Bronchial epithelial cell (primary cell): ENCODE data around the gene NOL3. TPM values are rescaled to one million over a fixed set of nuclear protein-coding genes. Genes with fewer than 3 reads are reported as not detected.
A peak's percentile ranks its signal among the peaks of the same experiment; 100 is the strongest.
"Not testable (repeated sequence)": the region's sequence is repeated elsewhere in the genome, so short reads cannot be mapped to it uniquely, and the experiment has no call there.

Experiments
- DNase-seq: peaks from one replicate; pipeline ENCODE4 v3.0.0-alpha.2; 2010; ENCODE audit warnings: low read depth
- FAIRE-seq: peaks from 2 replicates; lab custom pipeline; 2011; peaks lifted over from hg19 to GRCh38; lab: Jason Lieb, UNC
- H3K27me3 ChIP-seq: 2 replicates; pipeline ENCODE4 v1.5.1; 2011; ENCODE audit warnings: low read length; ENCODE audit not compliant: control insufficient read depth, insufficient read depth
- H3K36me3 ChIP-seq: 2 replicates; pipeline ENCODE4 v1.5.1; 2011; ENCODE audit warnings: low read length; ENCODE audit not compliant: control insufficient read depth, insufficient read depth
- H3K4me3 ChIP-seq: 2 replicates; pipeline ENCODE4 v1.5.1; 2011; ENCODE audit warnings: mild to moderate bottlenecking, low read depth, low read length, control low read depth
- CTCF ChIP-seq: IDR thresholded peaks from 2 replicates; pipeline ENCODE4 v1.5.1; 2011; ENCODE audit warnings: mild to moderate bottlenecking, moderate library complexity, low read length, control low read depth, inconsistent platforms; ENCODE audit not compliant: insufficient read depth, severe bottlenecking
- total RNA-seq: library from RNA; depleted of rRNA; stranded (reverse); fragments of >200 nt; gene quantifications from 2 replicates; pipeline ENCODE4 v1.2.1, GENCODE V29; 2014

Gene NOL3
- 28.2 and 37.8 TPM in 2 replicates for total RNA-seq

DNA sequence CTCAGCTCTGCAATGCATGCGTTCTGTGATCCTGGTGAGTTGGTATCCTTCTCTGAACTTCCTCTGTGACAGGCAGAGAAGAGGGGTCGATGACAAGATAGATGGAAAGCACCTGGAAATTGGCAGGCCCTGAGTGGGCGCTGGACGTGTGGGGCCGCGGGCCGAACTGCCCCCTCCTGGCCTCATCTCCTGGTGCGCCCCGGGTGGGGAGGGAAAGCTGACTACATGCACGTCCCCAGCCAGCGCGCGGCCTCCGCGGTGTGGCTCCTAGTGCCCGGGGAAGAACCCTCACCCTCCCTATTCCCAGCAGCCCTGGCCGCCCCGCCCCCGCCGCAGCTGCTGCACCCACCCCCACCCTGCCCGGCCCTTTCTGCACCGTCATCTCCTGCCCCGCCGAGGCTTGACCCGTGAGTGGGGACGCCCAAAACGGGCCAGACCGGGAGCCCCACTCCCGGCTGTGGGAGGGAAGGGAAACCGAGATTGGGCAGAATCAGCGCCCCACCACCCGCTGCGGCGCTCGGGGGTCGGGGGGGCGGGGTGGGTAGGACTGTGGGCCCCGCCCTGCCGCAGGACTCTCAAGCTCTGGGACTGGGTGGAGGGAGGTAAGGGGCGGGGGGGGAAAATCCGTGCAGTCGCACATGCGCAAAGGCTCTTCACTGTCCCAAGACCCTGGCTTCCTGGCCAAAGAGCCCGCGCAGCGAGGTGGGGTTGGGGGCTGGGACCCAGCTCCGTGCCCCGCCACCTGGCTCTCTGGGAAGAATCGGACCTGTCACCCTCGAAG, at the start of gene NOL3:
Gene NOL3 (plus strand): TSS at position 371 of the 781 bp plus-strand sequence.
- Histone ChIP-seq H3K4me3 (peak within 1 kb of the TSS; percentile 43), H3K36me3 (peaks cover 5% of the 10 kb centered on the region), H3K27me3 (peaks cover 6% of the 10 kb centered on the region)
- FAIRE-seq (no peak), DNase-seq (peak; percentile 59)
- no peak for TF ChIP-seq CTCF

DNA sequence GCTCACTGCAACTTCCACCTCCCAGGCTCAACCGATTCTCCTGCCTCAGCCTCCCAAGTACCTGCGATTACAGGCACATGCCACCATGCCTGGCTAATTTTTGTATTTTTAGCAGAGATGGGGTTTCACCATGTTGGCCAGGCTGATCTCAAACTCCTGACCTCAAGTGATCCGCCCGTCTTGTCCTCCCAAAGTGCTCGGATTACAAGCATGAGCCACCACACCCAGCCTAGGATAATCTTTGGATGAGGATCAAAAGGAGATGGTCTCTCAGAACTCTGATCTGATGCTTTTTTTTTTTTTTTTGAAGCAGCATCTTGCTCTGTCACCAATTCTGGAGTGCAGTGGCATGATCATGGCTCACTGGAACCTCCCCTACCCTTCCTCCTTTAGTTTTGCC, 47.5 kb upstream of the NOL3 start:
- DNase-seq, FAIRE-seq, H3K27me3 ChIP-seq, H3K4me3 ChIP-seq: not testable (repeated sequence)
- H3K36me3 ChIP-seq: peaks cover 15% of the 10 kb centered on the region

DNA sequence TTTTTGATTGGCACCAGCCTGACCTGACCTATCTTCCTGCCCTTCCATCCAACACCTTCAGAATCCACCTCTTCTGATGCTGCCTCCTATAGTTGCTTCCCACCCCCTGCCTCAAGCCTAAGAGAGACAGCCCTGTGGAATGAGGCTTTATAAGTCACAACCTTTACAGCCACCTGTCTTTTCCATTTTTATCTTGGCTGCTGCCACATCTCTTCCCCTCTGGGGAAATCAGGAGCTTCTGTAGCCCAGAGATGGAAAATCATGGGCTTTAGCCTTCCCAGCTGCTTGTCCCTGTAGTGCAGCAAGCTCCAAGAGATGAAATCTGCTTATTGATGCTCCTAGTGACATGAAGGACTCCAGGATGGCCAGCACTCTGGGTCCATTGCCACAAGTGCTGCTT, 41.9 kb upstream of the NOL3 start:
- Histone ChIP-seq H3K36me3 (peaks cover 11% of the 10 kb centered on the region), H3K4me3 (no peak overlapping the region), H3K27me3 (no peaks in the 10 kb centered on the region)
- FAIRE-seq (no peak), DNase-seq (no peak)
- no peak for TF ChIP-seq CTCF

DNA sequence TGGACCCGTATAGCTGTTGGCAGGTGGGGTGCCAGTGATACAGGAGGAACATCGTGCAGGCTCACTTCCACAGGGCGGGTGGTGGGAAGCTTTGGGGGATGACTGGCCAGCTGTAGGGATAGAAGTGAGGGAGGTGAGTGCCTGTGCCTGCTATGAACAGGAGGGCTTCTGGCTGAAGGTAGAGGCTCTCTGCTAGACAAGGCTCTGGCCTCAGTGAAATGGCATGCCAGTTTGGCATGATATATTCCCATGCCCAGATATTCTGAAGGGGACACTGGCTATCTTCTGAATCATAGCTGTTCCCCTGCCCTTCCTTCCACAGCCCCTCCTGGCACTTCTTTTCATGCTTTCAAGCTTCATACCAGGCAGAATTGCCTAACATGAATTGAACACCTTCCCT, 41.5 kb upstream of the NOL3 start:
- Histone ChIP-seq H3K27me3 (no peaks in the 10 kb centered on the region), H3K36me3 (peaks cover 11% of the 10 kb centered on the region), H3K4me3 (no peak overlapping the region)
- TF ChIP-seq CTCF: no peak
- FAIRE-seq (no peak), DNase-seq (no peak)

- FAIRE-seq (no peak), DNase-seq (no peak)
- peaks cover 13% of the 10 kb centered on the region for H3K36me3 ChIP-seq
- H3K27me3 ChIP-seq: no peaks in the 10 kb centered on the region
- TF ChIP-seq CTCF: no peak
- no peak overlapping the region for H3K4me3 ChIP-seq
Observed at GRCh38 chr16:67129422-67129821, 40.9 kb upstream of the NOL3 start.

DNA sequence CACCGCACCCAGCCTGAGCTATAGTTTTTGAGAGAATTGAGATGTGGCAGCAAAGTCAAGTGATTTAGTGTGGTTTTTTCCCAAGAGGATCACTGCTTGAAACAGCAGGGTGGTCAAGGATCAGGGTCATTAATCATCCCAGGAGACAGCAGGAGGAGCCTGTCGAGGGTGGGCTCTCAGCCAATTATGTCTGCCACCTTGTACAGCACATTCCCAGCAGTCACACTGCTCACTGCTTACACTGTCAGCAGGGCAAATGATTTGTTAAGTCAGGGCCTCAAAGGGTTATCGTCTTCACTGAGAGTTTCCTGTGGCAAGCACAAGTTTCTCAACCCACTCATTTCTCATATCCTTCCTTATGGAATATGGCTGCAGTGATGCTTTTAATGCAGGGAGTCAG, 32.7 kb upstream of the NOL3 start:
- no peak for FAIRE-seq
- H3K4me3 ChIP-seq: no peak overlapping the region
- no peak for TF ChIP-seq CTCF
- DNase-seq: no peak
- no peaks in the 10 kb centered on the region for H3K27me3 ChIP-seq
- H3K36me3 ChIP-seq: peaks cover 24% of the 10 kb centered on the region
